HepG2 (cell line): ENCODE measurements around the gene TUSC7. TPM values are rescaled to one million over a fixed set of nuclear protein-coding genes. Genes with fewer than 3 reads are reported as not detected.

Source experiments
- ATAC-seq: fragments of 200-7000 bp; cut with Tn5 transposase; 3 replicates; pipeline ENCODE4 v1.9.1; 2020; ENCODE audit warnings: mild to moderate bottlenecking, moderate library complexity
- BruUV-seq: library from RNA; stranded (reverse); fragments of 400-500 nt; replicated peaks from 2 replicates; lab custom pipeline; 2021; lab: Mats Ljungman, UMichigan
- CTCF ChIA-PET: fragments of 300-600 bp; formaldehyde crosslinking; extraction: SDS; loops from one replicate; lab custom pipeline; 2021; ENCODE audit warnings: low total read pairs, inconsistent platforms, low intra/inter-chr PET ratio; lab: Yijun Ruan, JAX
- POLR2A ChIA-PET: fragments of 350-600 bp; sonication (Branson Sonifier 250); formaldehyde crosslinking; loops from one replicate; lab custom pipeline; 2020; ENCODE audit warnings: antibody characterized with exemption, inconsistent platforms; lab: Yijun Ruan, JAX
- DNase-seq: peaks from one replicate; pipeline ENCODE4 v3.0.0-alpha.2; 2015; ENCODE audit warnings: low spot score
- FAIRE-seq: peaks from 3 replicates; lab custom pipeline; 2011; peaks lifted over from hg19 to GRCh38; lab: Jason Lieb, UNC
- H2AFZ ChIP-seq: one replicate; pipeline ENCODE4 v1.6.1; 2011; ENCODE audit warnings: low read length, inconsistent platforms
- H3K27ac ChIP-seq: fragments of 300-600 bp; 3 replicates; pipeline ENCODE4 v1.8.0; 2011; ENCODE audit warnings: mixed run types, mild to moderate bottlenecking, mixed read lengths, low read length, inconsistent platforms; ENCODE audit not compliant: insufficient read depth; ENCODE audit errors: extremely low read length
- H3K27me3 ChIP-seq, 2 experiments: fragments of 200-600 bp in 1 of 2; 2 replicates in 1 of 2; 3 replicates in 1 of 2; pipeline versions ENCODE4 v1.6.0 to v1.8.0; 2011; ENCODE audit warnings: low read length in 2 of 2, mild to moderate bottlenecking in 2 of 2, moderate library complexity in 2 of 2, inconsistent platforms in 1 of 2; ENCODE audit not compliant: insufficient read depth in 2 of 2, control insufficient read depth in 1 of 2
- H3K36me3 ChIP-seq, 2 experiments: fragments of 200-600 bp in 1 of 2; replicated peaks in 1 of 2; 2 replicates in 1 of 2; 3 replicates in 1 of 2; pipeline versions ENCODE4 v1.5.1 to v1.8.0; 2011; ENCODE audit warnings: low read length in 2 of 2, inconsistent platforms in 1 of 2; ENCODE audit not compliant: insufficient read depth in 2 of 2, control insufficient read depth in 1 of 2
- H3K4me1 ChIP-seq: 2 replicates; pipeline ENCODE4 v1.5.1; 2012; ENCODE audit warnings: low read length, inconsistent platforms; ENCODE audit not compliant: insufficient read depth
- H3K4me2 ChIP-seq: 2 replicates; pipeline ENCODE4 v1.6.0; 2011; ENCODE audit warnings: low read depth, low read length, inconsistent platforms
- H3K4me3 ChIP-seq, 3 experiments: fragments of 200-600 bp in 1 of 3; sonication (generic), shearing (Covaris generic) in 1 of 3; replicated peaks in 1 of 3; 2 replicates each; pipeline ENCODE4 v1.5.1; 2011 to 2016; ENCODE audit warnings: low read length in 3 of 3, inconsistent platforms in 2 of 3, low read depth in 2 of 3, mild to moderate bottlenecking in 2 of 3, control low read depth in 1 of 3, mixed read lengths in 1 of 3; ENCODE audit not compliant: insufficient read depth in 1 of 3
- H3K79me2 ChIP-seq: one replicate; pipeline ENCODE4 v1.6.1; 2011; ENCODE audit warnings: low read length, inconsistent platforms; ENCODE audit not compliant: insufficient read depth
- H3K9ac ChIP-seq: 2 replicates; pipeline ENCODE4 v1.6.0; 2011; ENCODE audit warnings: mild to moderate bottlenecking, low read depth, low read length, inconsistent platforms; ENCODE audit not compliant: insufficient read depth
- H3K9me3 ChIP-seq: 2 replicates; pipeline ENCODE4 v1.5.1; 2012; ENCODE audit warnings: mild to moderate bottlenecking, low read length
- H4K20me1 ChIP-seq: 2 replicates; pipeline ENCODE4 v1.6.0; 2011; ENCODE audit warnings: inconsistent platforms, mild to moderate bottlenecking, low read length, moderate library complexity; ENCODE audit not compliant: insufficient read depth
- CENPX ChIP-seq: sonication (generic); formaldehyde crosslinking; IDR thresholded peaks from 2 replicates; pipeline ENCODE4 v1.9.0; 2021; ENCODE audit warnings: mild to moderate bottlenecking, missing genetic modification reagents, moderate library complexity
- ETV5 ChIP-seq: IDR thresholded peaks from 2 replicates; pipeline ENCODE4 v1.6.1; 2018; ENCODE audit warnings: missing biosample characterization, missing genetic modification reagents, inconsistent platforms, borderline replicate concordance
- GABPA ChIP-seq, 2 experiments: IDR thresholded peaks; 2 replicates each; pipeline ENCODE4 v1.6.1; 2011 to 2016; ENCODE audit warnings: low read depth in 2 of 2, low read length in 1 of 2, missing biosample characterization in 1 of 2, missing genetic modification characterization in 1 of 2
- MAZ ChIP-seq, 2 experiments: sonication (generic) in 1 of 2; formaldehyde crosslinking in 1 of 2; IDR thresholded peaks; 2 replicates each; pipeline versions ENCODE4 v1.5.0 to v1.6.1; 2012 to 2020; ENCODE audit warnings: low read depth in 2 of 2, mild to moderate bottlenecking in 2 of 2, borderline replicate concordance in 1 of 2, improper control_type of control experiment in 1 of 2, low read length in 1 of 2, missing genetic modification reagents in 1 of 2, moderate library complexity in 1 of 2
- MBNL3 ChIP-seq: fragments of 250-450 bp; sonication (Bioruptor Pico); conservative IDR thresholded peaks from 2 replicates; pipeline ENCODE4 v1.8.0; 2022; ENCODE audit warnings: mild to moderate bottlenecking, inconsistent platforms
- NFATC3 ChIP-seq: sonication (generic); formaldehyde crosslinking; IDR thresholded peaks from 2 replicates; pipeline ENCODE4 v1.5.1; 2020; ENCODE audit warnings: mild to moderate bottlenecking, missing genetic modification reagents
- TAF1 ChIP-seq: sonication (generic); formaldehyde crosslinking; IDR thresholded peaks from 2 replicates; pipeline ENCODE4 v1.4.0; 2020; ENCODE audit warnings: missing genetic modification reagents
- TBX3 ChIP-seq: fragments of 450-650 bp; IDR thresholded peaks from 2 replicates; pipeline ENCODE4 v1.6.1; 2017; ENCODE audit warnings: antibody characterized with exemption, mild to moderate bottlenecking, inconsistent platforms, borderline replicate concordance
- ZNF232 ChIP-seq: sonication (generic); formaldehyde crosslinking; IDR thresholded peaks from 2 replicates; pipeline ENCODE4 v1.4.0; 2020; ENCODE audit warnings: missing genetic modification reagents, borderline replicate concordance
- in situ Hi-C: cut with HindIII; loops from 2 replicates; pipeline ENCODE4 v1.10.0; 2017; ENCODE audit warnings: low pct_unique_long_range_greater_than_20kb; ENCODE audit not compliant: extremely low pct_ligation_motif_present
- intact Hi-C: fragments of 100-400 bp; cut with micrococcal nuclease; formaldehyde crosslinking; loops from one replicate; pipeline ENCODE4 v1.10.0; 2022; ENCODE audit not compliant: unreplicated experiment
- polyA plus RNA-seq, 8 experiments: library from polyadenylated mRNA; depleted of rRNA in 3 of 8; stranded (reverse) in 7 of 8; unstranded in 1 of 8; fragments of >200 nt; fragmentation: Illumina TruSeq in 4 of 8; extraction: Trizol in 4 of 8; gene quantifications; 2 replicates each; pipeline versions ENCODE4 v1.2.1 to v1.2.3, GENCODE V29; 2011 to 2016; ENCODE audit warnings: low read depth in 4 of 8, missing spikeins in 1 of 8, mixed read lengths in 1 of 8; ENCODE audit not compliant: insufficient read depth in 1 of 8
- total RNA-seq, 5 experiments: library from RNA; depleted of rRNA; stranded (reverse); fragments of >200 nt; fragmentation: Illumina TruSeq; extraction: Trizol; gene quantifications; 2 replicates each; pipeline ENCODE4 v1.2.3, GENCODE V29; 2016; ENCODE audit warnings: low read depth in 1 of 5
- TF ChIP-seq, protein P1 (sequence below): IDR thresholded peaks from 2 replicates; pipeline ENCODE4 v1.6.1; 2018; ENCODE audit warnings: missing genetic modification reagents, mild to moderate bottlenecking, missing compliant biosample characterization
- TF ChIP-seq, protein P2 (sequence below): sonication (generic); formaldehyde crosslinking; IDR thresholded peaks from 2 replicates; pipeline ENCODE4 v1.4.0; 2020; ENCODE audit warnings: missing genetic modification reagents

The TUSC7 gene
- total and polyA plus RNA-seq, 2 of the 13 experiments (the other 11 are each of a cell fraction or from before 2014, with no cell fraction given), result not detected

DNA sequence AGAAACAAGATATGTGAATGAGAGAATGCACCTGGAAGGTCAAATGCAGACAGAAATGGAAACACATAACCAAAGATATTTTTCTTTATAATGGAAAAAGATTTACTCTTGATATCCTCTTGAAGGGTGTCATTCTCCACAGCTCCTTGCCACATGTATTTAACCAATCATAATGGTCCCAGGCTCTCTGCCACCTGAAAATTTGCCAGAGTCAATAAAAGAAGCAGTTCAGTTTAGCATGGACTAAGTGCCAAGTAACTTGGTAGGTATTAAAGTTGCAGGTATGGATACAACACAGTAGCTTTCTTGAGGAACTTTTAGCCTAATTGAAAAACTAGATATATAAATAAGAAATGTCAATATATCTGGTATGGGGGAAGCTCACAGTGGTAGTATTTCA is 33.5 kb downstream of the TUSC7 start:
- ChIA-PET POLR2A (no interaction called here), CTCF (no interaction called here)
- Histone ChIP-seq H3K79me2 (no peaks in the 10 kb centered on the region), H4K20me1 (no peaks in the 10 kb centered on the region), H3K4me1 (no peaks in the 10 kb centered on the region), H3K4me3 (no peak overlapping the region), H2AFZ (no peak overlapping the region), H3K36me3 (no peaks in the 10 kb centered on the region), H3K27me3 (no peaks in the 10 kb centered on the region), H3K27ac (no peak overlapping the region), H3K9ac (no peak overlapping the region), H3K4me2 (no peak overlapping the region), H3K9me3 (no peaks in the 10 kb centered on the region)
- no peak for DNase-seq
- BruUV-seq, result no TSS peak
- intact Hi-C loops, result no loop called here
- no peak for FAIRE-seq
- ATAC-seq, result no peak
- TF ChIP-seq, protein P1, sequence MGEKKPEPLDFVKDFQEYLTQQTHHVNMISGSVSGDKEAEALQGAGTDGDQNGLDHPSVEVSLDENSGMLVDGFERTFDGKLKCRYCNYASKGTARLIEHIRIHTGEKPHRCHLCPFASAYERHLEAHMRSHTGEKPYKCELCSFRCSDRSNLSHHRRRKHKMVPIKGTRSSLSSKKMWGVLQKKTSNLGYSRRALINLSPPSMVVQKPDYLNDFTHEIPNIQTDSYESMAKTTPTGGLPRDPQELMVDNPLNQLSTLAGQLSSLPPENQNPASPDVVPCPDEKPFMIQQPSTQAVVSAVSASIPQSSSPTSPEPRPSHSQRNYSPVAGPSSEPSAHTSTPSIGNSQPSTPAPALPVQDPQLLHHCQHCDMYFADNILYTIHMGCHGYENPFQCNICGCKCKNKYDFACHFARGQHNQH, result no peak
- TF ChIP-seq ETV5 (CRISPR knock-in tag) (no peak), TBX3 (no peak), ZNF232 (CRISPR knock-in tag) (no peak), GABPA (IDR thresholded peaks at IDR 0.05; ENCODE audit: low read depth, low read length) (no peak), GABPA (CRISPR knock-in tag; IDR thresholded peaks at IDR 0.05; ENCODE audit: low read depth) (no peak), MBNL3 (CRISPR knock-in tag) (no peak), CENPX (CRISPR knock-in tag) (no peak), TAF1 (CRISPR knock-in tag) (no peak), MAZ (IDR thresholded peaks at IDR 0.05; ENCODE audit: borderline replicate concordance, low read depth, low read length) (no peak), MAZ (CRISPR knock-in tag; IDR thresholded peaks at IDR 0.05; ENCODE audit: low read depth) (no peak), NFATC3 (no peak)
- TF ChIP-seq, protein P2, sequence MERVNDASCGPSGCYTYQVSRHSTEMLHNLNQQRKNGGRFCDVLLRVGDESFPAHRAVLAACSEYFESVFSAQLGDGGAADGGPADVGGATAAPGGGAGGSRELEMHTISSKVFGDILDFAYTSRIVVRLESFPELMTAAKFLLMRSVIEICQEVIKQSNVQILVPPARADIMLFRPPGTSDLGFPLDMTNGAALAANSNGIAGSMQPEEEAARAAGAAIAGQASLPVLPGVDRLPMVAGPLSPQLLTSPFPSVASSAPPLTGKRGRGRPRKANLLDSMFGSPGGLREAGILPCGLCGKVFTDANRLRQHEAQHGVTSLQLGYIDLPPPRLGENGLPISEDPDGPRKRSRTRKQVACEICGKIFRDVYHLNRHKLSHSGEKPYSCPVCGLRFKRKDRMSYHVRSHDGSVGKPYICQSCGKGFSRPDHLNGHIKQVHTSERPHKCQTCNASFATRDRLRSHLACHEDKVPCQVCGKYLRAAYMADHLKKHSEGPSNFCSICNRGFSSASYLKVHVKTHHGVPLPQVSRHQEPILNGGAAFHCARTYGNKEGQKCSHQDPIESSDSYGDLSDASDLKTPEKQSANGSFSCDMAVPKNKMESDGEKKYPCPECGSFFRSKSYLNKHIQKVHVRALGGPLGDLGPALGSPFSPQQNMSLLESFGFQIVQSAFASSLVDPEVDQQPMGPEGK (CRISPR knock-in tag), result no peak
- in situ Hi-C loops, result no loop called here
